DMS114 treated with DMSO at 0.1 percent for 48 hours (cell line): ENCODE data around the gene TGFBR3.

Experiments used
- DNase-seq: peaks from one replicate; lab custom pipeline; 2025; ENCODE audit not compliant: unreplicated experiment; lab: John Stamatoyannopoulos, UW

Gene TGFBR3

DNA sequence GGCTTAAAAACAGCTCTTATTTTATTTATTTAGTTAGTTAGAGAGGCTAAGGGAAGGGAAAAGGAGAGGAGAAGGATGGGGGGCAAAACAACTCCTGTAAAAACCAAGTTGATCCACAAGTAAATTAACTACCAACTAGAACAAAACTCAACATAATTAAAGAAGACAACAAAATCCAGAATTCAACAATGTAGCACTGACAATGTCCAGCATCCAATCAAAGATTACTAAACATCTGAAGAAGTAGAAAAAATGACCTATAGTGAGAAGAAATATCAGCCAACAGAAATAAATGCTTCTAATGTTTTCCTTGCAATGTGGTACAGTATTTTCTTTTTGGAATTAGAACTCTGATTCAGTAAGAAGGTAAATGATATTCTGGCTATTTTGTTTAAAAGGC lies 225.2 kb downstream of the TGFBR3 start:
- no peak for DNase-seq

DNA sequence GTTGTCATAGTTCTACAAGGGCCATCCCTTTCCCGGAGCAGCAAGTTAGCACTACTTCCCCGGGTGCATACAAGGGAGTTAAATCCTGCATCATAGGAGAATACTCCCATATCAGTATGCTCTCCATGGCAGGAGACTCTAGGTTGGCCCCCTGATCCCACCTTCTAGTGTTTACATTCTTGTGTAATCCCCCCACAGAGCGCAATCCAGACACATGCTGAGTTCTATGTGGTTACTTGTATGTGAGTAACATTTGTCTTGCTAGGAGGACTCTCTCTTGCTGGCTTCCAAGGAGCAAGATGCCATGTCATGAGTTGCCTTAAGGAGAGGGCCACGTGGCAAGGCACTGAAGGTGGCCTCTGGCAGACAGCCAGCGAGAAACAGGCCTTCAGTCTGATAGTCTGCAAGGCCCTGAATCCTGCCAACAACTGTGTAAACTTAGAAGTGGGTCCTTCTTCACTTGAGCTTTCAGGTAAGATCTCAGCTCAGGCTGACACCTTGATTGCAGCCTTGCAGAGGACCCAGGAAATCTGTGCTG lies 230.0 kb downstream of the TGFBR3 start:
- DNase-seq: no peak

GRCh38 chr1:91653183-91653582 lies 232.8 kb downstream of the TGFBR3 start:
- DNase-seq: no peak

DNA sequence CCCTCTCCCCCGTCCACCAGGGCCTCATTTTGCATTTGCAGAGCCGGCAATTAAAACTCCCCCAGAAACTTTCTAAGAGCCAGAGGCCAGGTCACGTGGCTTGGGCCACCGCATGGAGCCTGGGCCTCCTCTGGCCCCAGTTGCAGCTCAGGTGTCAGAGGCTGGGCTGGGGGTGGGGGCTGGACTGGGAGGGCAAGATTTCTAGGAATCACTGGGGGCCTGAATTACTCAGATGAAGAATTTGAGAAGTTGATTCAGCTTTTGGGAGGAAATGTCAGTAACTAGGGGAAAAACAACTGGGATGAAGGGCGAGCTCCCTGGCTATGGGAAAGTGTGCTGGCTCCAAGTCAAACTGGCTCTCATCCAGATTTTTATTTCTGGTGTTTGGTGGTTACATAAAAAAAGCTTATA lies 234.3 kb downstream of the TGFBR3 start:
- DNase-seq: no peak

- no peak for DNase-seq
Measured at GRCh38 chr1:91651243-91651642, 234.7 kb downstream of the TGFBR3 start.

DNA sequence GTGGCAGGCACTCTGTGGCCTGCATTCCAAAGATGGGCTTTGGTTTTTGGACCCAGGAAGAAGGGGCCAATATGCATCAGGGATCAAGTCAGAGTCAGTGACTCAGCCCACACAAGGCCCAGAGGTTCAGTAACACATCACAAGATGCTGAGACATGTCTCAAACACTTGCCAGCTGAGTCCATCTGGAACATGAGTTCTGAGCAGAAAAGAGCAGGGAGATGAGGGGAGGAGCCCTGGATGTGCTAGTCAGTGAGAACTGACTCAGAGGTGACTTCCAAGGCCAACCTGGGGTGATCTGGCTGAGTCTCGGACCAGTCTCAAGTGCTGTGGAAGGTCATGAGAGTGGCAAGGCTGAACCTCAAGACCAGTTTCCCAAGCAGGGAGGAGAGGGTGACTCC lies 235.2 kb downstream of the TGFBR3 start:
- DNase-seq: no peak

DNA sequence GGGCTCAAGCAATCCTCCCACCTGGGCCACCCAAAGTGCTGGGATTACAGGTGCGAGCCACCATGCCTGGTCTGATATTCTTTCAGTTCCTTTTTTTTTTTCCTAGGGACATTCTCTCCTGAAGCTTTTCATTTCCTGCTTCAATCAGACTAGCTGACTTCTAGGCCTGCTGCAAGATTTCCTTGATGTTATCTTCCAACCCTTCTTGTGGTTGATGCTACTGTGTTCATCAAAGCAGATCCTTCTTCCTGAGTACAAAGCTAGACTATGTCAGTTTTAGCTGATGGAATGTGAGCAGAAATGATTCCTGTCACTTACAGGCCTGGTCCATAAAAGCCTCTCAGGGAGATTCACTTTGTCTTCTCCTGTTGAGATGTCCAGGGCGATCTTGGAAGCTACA lies 238.9 kb downstream of the TGFBR3 start:
- DNase-seq: no peak

GRCh38 chr1:91645031-91645430 lies 240.9 kb downstream of the TGFBR3 start:
- DNase-seq: no peak

DNA sequence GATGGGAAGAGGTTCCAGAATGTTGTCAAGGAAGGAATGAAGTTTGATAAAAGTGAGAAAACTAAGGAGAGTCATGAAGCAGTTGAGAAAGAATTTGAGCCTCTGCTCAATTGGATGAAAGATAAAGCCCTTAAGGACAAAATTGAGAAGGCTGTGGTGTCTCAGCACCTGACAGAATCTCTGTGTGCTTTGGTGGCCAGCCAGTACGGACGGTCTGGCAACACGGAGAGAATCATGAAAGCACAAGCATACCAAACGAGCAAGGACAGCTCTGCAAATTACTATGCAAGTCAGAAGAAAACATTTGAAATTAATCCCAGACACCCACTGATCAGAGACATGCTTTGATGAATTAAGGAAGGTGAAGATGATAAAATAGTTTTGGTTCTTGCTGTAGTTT lies 242.5 kb downstream of the TGFBR3 start:
- DNase-seq: no peak

GRCh38 chr1:91640877-91641526 lies 244.9 kb downstream of the TGFBR3 start:
- no peak for DNase-seq

- no peak for DNase-seq
Measured at GRCh38 chr1:91637539-91637994, 248.4 kb downstream of the TGFBR3 start.

GRCh38 chr1:91635763-91636162 lies 250.2 kb downstream of the TGFBR3 start:
- DNase-seq: no peak

GRCh38 chr1:91633438-91633837 lies 252.5 kb downstream of the TGFBR3 start:
- no peak for DNase-seq

DNA sequence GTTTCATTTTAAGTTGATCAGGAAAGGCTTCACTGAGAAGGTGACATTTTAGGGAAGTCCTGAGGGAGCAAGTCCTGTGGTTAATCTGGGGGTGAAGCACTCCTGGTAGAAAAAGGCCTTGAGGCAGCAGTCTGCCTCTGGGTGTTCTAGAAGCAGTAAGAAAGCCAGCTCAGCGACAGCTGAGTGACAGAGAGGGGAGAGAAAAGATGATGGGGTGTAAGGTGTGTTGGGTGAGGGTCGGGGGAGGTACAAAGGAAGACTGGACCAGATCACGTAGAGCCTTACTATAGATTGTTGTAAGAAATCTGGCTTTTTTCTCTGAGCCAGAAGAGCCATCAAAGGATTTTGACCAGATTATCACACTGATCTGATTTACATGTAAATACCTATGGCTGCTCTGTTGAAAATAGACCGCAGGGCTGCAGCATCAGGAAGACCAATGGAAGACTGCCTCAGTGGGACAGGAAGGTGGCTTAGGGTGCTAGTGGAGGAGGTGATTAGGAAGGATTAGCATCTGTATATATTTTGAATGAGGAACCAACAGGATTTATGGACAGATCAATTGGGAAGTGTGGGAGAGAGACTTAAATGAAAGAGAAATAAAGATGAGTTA lies 254.1 kb downstream of the TGFBR3 start:
- no peak for DNase-seq

DNA sequence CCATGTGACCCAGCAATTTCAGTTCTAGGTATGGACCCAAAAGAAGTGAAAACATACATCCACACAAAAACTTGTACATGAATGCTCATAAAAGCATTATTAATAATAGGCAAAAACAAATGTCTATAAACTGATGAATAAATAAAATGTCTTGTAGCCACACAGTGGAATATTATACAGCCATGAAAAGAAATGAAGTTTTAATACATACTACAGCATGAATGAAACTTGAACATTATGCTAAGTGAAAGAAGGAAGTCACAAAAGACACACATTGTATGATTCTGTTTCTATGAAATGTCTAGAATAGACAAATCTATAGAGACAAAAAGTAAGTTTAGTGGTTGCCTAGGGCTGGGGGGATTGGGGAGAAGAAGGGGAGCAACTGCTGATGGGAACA lies 255.1 kb downstream of the TGFBR3 start:
- no peak for DNase-seq
